K562 (cell line): ENCODE results near the gene TP73. TPM values are rescaled to one million over a fixed set of nuclear protein-coding genes. Genes with fewer than 3 reads are reported as not detected.

Source experiments
- ADNP ChIP-seq: fragments of 200-800 bp; sonication (Bioruptor generic); IDR thresholded peaks from 2 replicates; pipeline ENCODE4 v1.6.1; 2016; ENCODE audit warnings: missing genetic modification characterization, missing compliant biosample characterization
- ATF2 ChIP-seq: sonication (generic); formaldehyde crosslinking; IDR thresholded peaks from 2 replicates; pipeline ENCODE4 v1.8.1; 2022; ENCODE audit warnings: missing genetic modification reagents
- CCAR2 ChIP-seq: fragments of 200-400 bp; formaldehyde crosslinking; IDR thresholded peaks from 2 replicates; pipeline ENCODE4 v1.6.1; 2017; ENCODE audit warnings: mild to moderate bottlenecking, low read depth, low read length
- E2F4 ChIP-seq: sonication (generic); formaldehyde crosslinking; IDR thresholded peaks from 2 replicates; pipeline ENCODE4 v1.8.0; 2022; ENCODE audit warnings: mild to moderate bottlenecking, low read depth, missing genetic modification reagents
- E2F6 ChIP-seq, 2 experiments: IDR thresholded peaks; 2 replicates each; pipeline ENCODE4 v1.6.1; 2011; ENCODE audit warnings: borderline replicate concordance in 1 of 2, control low read depth in 1 of 2, low read depth in 1 of 2, low read length in 1 of 2, mild to moderate bottlenecking in 1 of 2, mixed read lengths in 1 of 2, moderate library complexity in 1 of 2; ENCODE audit not compliant: insufficient read depth in 1 of 2, insufficient read length in 1 of 2, poor library complexity in 1 of 2, severe bottlenecking in 1 of 2; ENCODE audit errors: extremely low read depth in 1 of 2
- ELF1 ChIP-seq: fragments of 200-800 bp; sonication (Bioruptor generic); IDR thresholded peaks from 2 replicates; pipeline ENCODE4 v1.6.1; 2016; ENCODE audit warnings: missing genetic modification characterization, missing compliant biosample characterization
- HCFC1 ChIP-seq: IDR thresholded peaks from 2 replicates; pipeline ENCODE4 v1.6.1; 2012; ENCODE audit warnings: low read depth, low read length, improper control_type of control experiment
- IRF2 ChIP-seq: sonication (generic); formaldehyde crosslinking; IDR thresholded peaks from 2 replicates; pipeline ENCODE4 v1.8.1; 2022; ENCODE audit warnings: mild to moderate bottlenecking, missing genetic modification reagents
- LARP7 ChIP-seq: fragments of 450-650 bp; IDR thresholded peaks from 2 replicates; pipeline ENCODE4 v1.6.1; 2016
- MAZ ChIP-seq, 2 experiments: fragments of 450-650 bp in 1 of 2; sonication (generic) in 1 of 2; formaldehyde crosslinking; IDR thresholded peaks in 1 of 2; conservative IDR thresholded peaks in 1 of 2; 2 replicates each; pipeline versions ENCODE4 v1.4.0 to v1.5.0; 2020; ENCODE audit warnings: mild to moderate bottlenecking in 1 of 2, missing genetic modification reagents in 1 of 2
- MECOM ChIP-seq: fragments of 250-450 bp; sonication (Bioruptor Pico); IDR thresholded peaks from 2 replicates; pipeline ENCODE4 v1.8.0; 2022; ENCODE audit warnings: inconsistent platforms
- PHTF2 ChIP-seq: fragments of 250-450 bp; sonication (Bioruptor Pico); IDR thresholded peaks from 2 replicates; pipeline ENCODE4 v1.5.0; 2021; ENCODE audit warnings: mild to moderate bottlenecking
- SIX5 ChIP-seq, 2 experiments: IDR thresholded peaks; 2 replicates each; pipeline ENCODE4 v1.6.1; 2011; ENCODE audit warnings: low read length in 2 of 2, borderline replicate concordance in 1 of 2, low read depth in 1 of 2, mild to moderate bottlenecking in 1 of 2, moderate library complexity in 1 of 2; ENCODE audit not compliant: insufficient read depth in 1 of 2
- TAF9B ChIP-seq: fragments of 450-650 bp; IDR thresholded peaks from 2 replicates; pipeline ENCODE4 v1.6.1; 2018; ENCODE audit warnings: mild to moderate bottlenecking; ENCODE audit not compliant: partially characterized antibody
- TGIF2 ChIP-seq: sonication (generic); formaldehyde crosslinking; IDR thresholded peaks from 2 replicates; pipeline ENCODE4 v1.8.1; 2022; ENCODE audit warnings: mild to moderate bottlenecking, missing genetic modification reagents, moderate library complexity
- ZBTB8A ChIP-seq: fragments of 450-650 bp; IDR thresholded peaks from 2 replicates; pipeline ENCODE4 v1.6.1; 2018; ENCODE audit warnings: mild to moderate bottlenecking, moderate library complexity; ENCODE audit not compliant: partially characterized antibody
- ZNF197 ChIP-seq: fragments of 200-800 bp; sonication (Bioruptor generic); IDR thresholded peaks from 2 replicates; pipeline ENCODE4 v1.6.1; 2016; ENCODE audit warnings: low read depth, missing genetic modification characterization, missing compliant biosample characterization
- ZNF324 ChIP-seq: fragments of 250-450 bp; sonication (Bioruptor Pico); IDR thresholded peaks from 2 replicates; pipeline ENCODE4 v1.4.0; 2020; ENCODE audit warnings: mild to moderate bottlenecking
- ZNF668 ChIP-seq: fragments of 250-450 bp; sonication (Bioruptor Pico); IDR thresholded peaks from 2 replicates; pipeline ENCODE4 v1.8.0; 2022; ENCODE audit warnings: mild to moderate bottlenecking, inconsistent platforms
- ZNF75A ChIP-seq: fragments of 450-650 bp; formaldehyde crosslinking; IDR thresholded peaks from 2 replicates; pipeline ENCODE4 v1.4.0; 2020; ENCODE audit warnings: mild to moderate bottlenecking
- polyA plus RNA-seq, 8 experiments: library from polyadenylated mRNA; depleted of rRNA in 4 of 8; stranded (reverse) in 5 of 8; unstranded in 3 of 8; fragments of >200 nt; fragmentation: Nextera tagmentation in 2 of 8; fragmentation: Illumina TruSeq in 1 of 8; extraction: Ambion mirVana in 2 of 8; extraction: Trizol in 1 of 8; gene quantifications; 2 replicates each; pipeline versions ENCODE4 v1.2.1 to v1.2.3, GENCODE V29; 2011 to 2014; ENCODE audit warnings: inconsistent platforms in 1 of 8, missing spikeins in 1 of 8
- total RNA-seq, 7 experiments: library from RNA; depleted of rRNA in 6 of 7; stranded (reverse); fragments of >200 nt in 6 of 7; fragmentation: Illumina TruSeq in 2 of 7; extraction: Trizol in 2 of 7; gene quantifications; 2 replicates each; pipeline versions ENCODE4 v1.2.1 to v1.2.3, GENCODE V29; 2011 to 2021; ENCODE audit warnings: low replicate concordance in 1 of 7

Gene TP73
- total and polyA plus RNA-seq, 9 of the 15 experiments (the other 6 are each of a cell fraction or from before 2014, with no cell fraction given), result 0.07 to 1.6 (median 0.40) TPM; not detected in 2

- 0 out of 2 replicates have a peak, but pooled peaks have one; percentile 31 for TF ChIP-seq TGIF2 (CRISPR knock-in tag)
- no peak for TF ChIP-seq LARP7
- no peak for TF ChIP-seq PHTF2 (CRISPR knock-in tag)
- no peak for TF ChIP-seq ZNF75A
- TF ChIP-seq ZNF668 (CRISPR knock-in tag), result no peak
- no peak for TF ChIP-seq ADNP (tag)
- peak in 1 of 2 experiments; percentile 69 for TF ChIP-seq E2F6 (IDR thresholded peaks at IDR 0.05; ENCODE audit: borderline replicate concordance in 1 of 2, extremely low read depth in 1 of 2, insufficient read depth in 1 of 2, insufficient read length in 1 of 2, low read depth in 1 of 2, low read length in 1 of 2, poor library complexity in 1 of 2, severe bottlenecking in 1 of 2)
- TF ChIP-seq ZNF324 (CRISPR knock-in tag), result no peak
- peak; percentile 91 for TF ChIP-seq ELF1 (tag)
- TF ChIP-seq ZBTB8A, result no peak
- no peak for TF ChIP-seq TAF9B
- no peak for TF ChIP-seq CCAR2
- TF ChIP-seq SIX5 (IDR thresholded peaks at IDR 0.05; ENCODE audit: borderline replicate concordance in 1 of 2, insufficient read depth in 1 of 2, low read depth in 1 of 2, low read length in 2 of 2), result no peak
- TF ChIP-seq MECOM, result no peak
- TF ChIP-seq HCFC1, result peak; percentile 51; the same call in 1 of the 2 replicates
- no peak for TF ChIP-seq ATF2 (CRISPR knock-in tag)
- peak; percentile 75 to 82 for TF ChIP-seq MAZ (CRISPR knock-in tag; conservative IDR thresholded peaks at IDR 0.05 in 1 of 2, IDR thresholded peaks at IDR 0.05 in 1 of 2)
- no peak for TF ChIP-seq E2F4 (CRISPR knock-in tag)
- no peak for TF ChIP-seq ZNF197
- no peak for TF ChIP-seq IRF2
Measured at GRCh38 chr1:3624200-3625136, 27.8 kb upstream of the TP73 start, which contains the start of gene TPRG1L (continued).
